Osteocyte (in vitro differentiated cells): Measurements from ENCODE around the gene ABCC8. TPM values are rescaled to one million over a fixed set of nuclear protein-coding genes. Genes with fewer than 3 reads are reported as not detected.

Source experiments
- DNase-seq: peaks from one replicate; pipeline ENCODE4 v3.0.0; 2021; ENCODE audit warnings: mixed read lengths; ENCODE audit not compliant: unreplicated experiment; ENCODE audit errors: extremely low spot score
- H3K27ac Mint-ChIP-seq: one replicate; pipeline ENCODE4 v1.8.0; 2021; ENCODE audit warnings: mild to moderate bottlenecking, mixed read lengths; ENCODE audit not compliant: unreplicated experiment
- H3K27me3 Mint-ChIP-seq: one replicate; pipeline ENCODE4 v1.8.0; 2021; ENCODE audit warnings: mixed read lengths; ENCODE audit not compliant: unreplicated experiment
- H3K36me3 Mint-ChIP-seq: one replicate; pipeline ENCODE4 v1.8.0; 2021; ENCODE audit warnings: mixed read lengths; ENCODE audit not compliant: unreplicated experiment
- H3K4me1 Mint-ChIP-seq: one replicate; pipeline ENCODE4 v1.8.0; 2021; ENCODE audit warnings: mixed read lengths; ENCODE audit not compliant: unreplicated experiment
- H3K4me3 Mint-ChIP-seq: one replicate; pipeline ENCODE4 v1.8.0; 2021; ENCODE audit warnings: mild to moderate bottlenecking, moderate library complexity, mixed read lengths; ENCODE audit not compliant: unreplicated experiment
- H3K9me3 Mint-ChIP-seq: one replicate; pipeline ENCODE4 v1.8.0; 2021; ENCODE audit warnings: mixed read lengths; ENCODE audit not compliant: unreplicated experiment
- CTCF ChIP-seq: fragments of 200-600 bp; sonication (generic); IDR thresholded peaks from 2 replicates; pipeline ENCODE4 v1.5.0; 2021; ENCODE audit warnings: antibody characterized with exemption, mild to moderate bottlenecking, moderate library complexity
- total RNA-seq: library from RNA; stranded (reverse); gene quantifications from 2 replicates; pipeline ENCODE4 v1.2.1, GENCODE V29; 2021

Gene ABCC8
- total RNA-seq, 1 donor from 2014 or later, result not detected

DNA sequence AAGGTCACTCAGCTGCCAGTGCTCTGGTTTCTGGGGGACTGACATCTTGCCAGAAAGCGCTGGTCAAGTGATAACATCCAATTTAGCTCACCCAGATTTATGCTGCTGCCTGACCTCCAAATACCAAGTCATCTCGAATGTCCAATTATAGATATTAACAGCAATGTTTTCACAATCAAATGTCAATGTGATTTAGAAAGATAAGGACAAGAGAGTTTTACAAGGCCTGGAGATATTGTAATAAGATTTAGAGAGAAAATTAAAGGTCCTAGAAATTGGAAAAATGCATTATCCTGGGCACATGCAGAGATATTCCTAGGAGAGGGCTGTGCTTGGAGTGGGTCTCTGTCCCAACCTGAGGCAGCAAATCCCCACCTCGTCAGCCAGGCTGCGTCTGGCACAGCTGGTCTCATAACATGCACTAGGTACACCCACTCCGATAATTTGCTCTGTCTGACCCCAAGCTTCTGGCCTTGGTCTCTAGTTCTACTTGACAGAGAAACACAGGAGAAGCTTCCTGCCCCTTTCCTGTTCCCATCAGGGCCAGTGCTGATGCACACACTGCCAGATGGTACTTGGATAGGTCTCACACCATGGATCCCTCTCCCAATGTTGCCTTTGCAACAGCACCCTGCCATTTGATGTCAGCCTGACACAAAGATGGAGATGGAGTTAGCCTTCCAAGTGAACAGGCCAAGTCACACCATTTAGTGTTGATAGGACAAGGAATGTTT, 39.0 kb upstream of the ABCC8 start:
- Mint-ChIP-seq H3K36me3 (no peaks in the 10 kb centered on the region), H3K27me3 (peaks cover 37% of the 10 kb centered on the region)
- DNase-seq, result no peak

GRCh38 chr11:17514476-17514875, 37.8 kb upstream of the ABCC8 start:
- no peak for TF ChIP-seq CTCF
- H3K27me3 Mint-ChIP-seq, result peaks cover 38% of the 10 kb centered on the region
- no peaks in the 10 kb centered on the region for H3K36me3 Mint-ChIP-seq
- no peaks in the 10 kb centered on the region for H3K9me3 Mint-ChIP-seq
- H3K27ac Mint-ChIP-seq, result no peak overlapping the region
- H3K4me3 Mint-ChIP-seq, result no peak overlapping the region
- no peaks in the 10 kb centered on the region for H3K4me1 Mint-ChIP-seq
- no peak for DNase-seq

More for the DNA sequence above, 39.0 kb upstream of the ABCC8 start:
- H3K4me1 Mint-ChIP-seq, result no peaks in the 10 kb centered on the region
- H3K27ac Mint-ChIP-seq, result no peak overlapping the region
- no peak for TF ChIP-seq CTCF
- no peaks in the 10 kb centered on the region for H3K9me3 Mint-ChIP-seq
- no peak overlapping the region for H3K4me3 Mint-ChIP-seq

GRCh38 chr11:17513853-17514252, 37.2 kb upstream of the ABCC8 start:
- H3K36me3 Mint-ChIP-seq, result no peaks in the 10 kb centered on the region
- no peaks in the 10 kb centered on the region for H3K9me3 Mint-ChIP-seq
- peaks cover 40% of the 10 kb centered on the region for H3K27me3 Mint-ChIP-seq
- no peak for DNase-seq
- H3K4me3 Mint-ChIP-seq, result no peak overlapping the region
- H3K27ac Mint-ChIP-seq, result no peak overlapping the region
- H3K4me1 Mint-ChIP-seq, result no peaks in the 10 kb centered on the region
- no peak for TF ChIP-seq CTCF

GRCh38 chr11:17512101-17512500, 35.5 kb upstream of the ABCC8 start:
- no peak for DNase-seq
- H3K27ac Mint-ChIP-seq, result no peak overlapping the region
- no peaks in the 10 kb centered on the region for H3K9me3 Mint-ChIP-seq
- H3K4me3 Mint-ChIP-seq, result no peak overlapping the region
- H3K4me1 Mint-ChIP-seq, result peaks cover 2% of the 10 kb centered on the region
- H3K27me3 Mint-ChIP-seq, result peaks cover 40% of the 10 kb centered on the region
- TF ChIP-seq CTCF, result no peak
- H3K36me3 Mint-ChIP-seq, result no peaks in the 10 kb centered on the region

- no peak for TF ChIP-seq CTCF
- peaks cover 2% of the 10 kb centered on the region for H3K4me1 Mint-ChIP-seq
- no peaks in the 10 kb centered on the region for H3K36me3 Mint-ChIP-seq
- H3K9me3 Mint-ChIP-seq, result no peaks in the 10 kb centered on the region
- no peak overlapping the region for H3K27ac Mint-ChIP-seq
- peaks cover 39% of the 10 kb centered on the region for H3K27me3 Mint-ChIP-seq
- DNase-seq, result no peak
- H3K4me3 Mint-ChIP-seq, result no peak overlapping the region
Measured at GRCh38 chr11:17511571-17511970, 34.9 kb upstream of the ABCC8 start.
